ENCODE data around the gene VAMP2.

Gene VAMP2

DNA sequence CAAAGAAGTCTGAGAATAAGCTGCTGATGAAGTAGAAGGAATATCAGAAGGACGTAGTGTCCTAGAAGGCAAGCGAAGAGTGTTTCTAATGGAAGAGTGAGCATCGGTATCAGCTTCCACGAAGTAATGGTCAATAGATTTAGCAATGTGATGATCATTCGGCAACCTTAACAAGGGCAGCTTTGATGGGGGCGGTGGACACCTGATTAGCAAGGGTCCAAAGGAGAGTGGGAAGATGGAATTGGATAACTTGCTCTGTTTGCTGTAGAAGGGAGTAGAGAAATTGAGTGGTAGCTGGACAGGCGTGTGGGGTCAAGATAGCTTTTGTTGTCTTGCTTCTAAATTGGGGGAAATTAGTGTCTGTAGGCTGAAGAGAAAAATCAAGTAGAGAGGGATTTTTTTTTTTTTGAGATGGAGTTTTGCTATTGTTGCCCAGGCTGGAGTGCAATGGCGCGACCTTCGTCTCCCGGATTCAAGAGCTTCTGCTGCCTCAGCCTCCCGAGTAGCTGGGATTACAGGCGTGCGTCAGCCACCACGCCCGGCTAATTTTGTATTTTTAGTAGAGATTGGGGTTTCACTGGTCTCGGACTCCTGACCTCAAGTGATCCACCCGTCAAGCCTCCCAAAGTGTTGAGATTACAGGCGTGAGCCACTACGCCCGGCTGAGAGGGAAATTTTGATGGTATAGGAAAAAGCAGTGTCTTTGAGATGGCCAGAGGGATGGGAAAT is 24.9 kb downstream of the VAMP2 start:
- no peak for DNase-seq (ENCODE audit: low read depth)
- TF ChIP-seq, protein P1, sequence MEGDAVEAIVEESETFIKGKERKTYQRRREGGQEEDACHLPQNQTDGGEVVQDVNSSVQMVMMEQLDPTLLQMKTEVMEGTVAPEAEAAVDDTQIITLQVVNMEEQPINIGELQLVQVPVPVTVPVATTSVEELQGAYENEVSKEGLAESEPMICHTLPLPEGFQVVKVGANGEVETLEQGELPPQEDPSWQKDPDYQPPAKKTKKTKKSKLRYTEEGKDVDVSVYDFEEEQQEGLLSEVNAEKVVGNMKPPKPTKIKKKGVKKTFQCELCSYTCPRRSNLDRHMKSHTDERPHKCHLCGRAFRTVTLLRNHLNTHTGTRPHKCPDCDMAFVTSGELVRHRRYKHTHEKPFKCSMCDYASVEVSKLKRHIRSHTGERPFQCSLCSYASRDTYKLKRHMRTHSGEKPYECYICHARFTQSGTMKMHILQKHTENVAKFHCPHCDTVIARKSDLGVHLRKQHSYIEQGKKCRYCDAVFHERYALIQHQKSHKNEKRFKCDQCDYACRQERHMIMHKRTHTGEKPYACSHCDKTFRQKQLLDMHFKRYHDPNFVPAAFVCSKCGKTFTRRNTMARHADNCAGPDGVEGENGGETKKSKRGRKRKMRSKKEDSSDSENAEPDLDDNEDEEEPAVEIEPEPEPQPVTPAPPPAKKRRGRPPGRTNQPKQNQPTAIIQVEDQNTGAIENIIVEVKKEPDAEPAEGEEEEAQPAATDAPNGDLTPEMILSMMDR (conservative IDR thresholded peaks at IDR 0.05; ENCODE audit: control insufficient read depth, insufficient read depth, low read depth, low read length) = no peak
- peak overlapping the region; percentile 38 for H3K4me3 ChIP-seq (ENCODE audit: control insufficient read depth, low read depth, low read length)

DNA sequence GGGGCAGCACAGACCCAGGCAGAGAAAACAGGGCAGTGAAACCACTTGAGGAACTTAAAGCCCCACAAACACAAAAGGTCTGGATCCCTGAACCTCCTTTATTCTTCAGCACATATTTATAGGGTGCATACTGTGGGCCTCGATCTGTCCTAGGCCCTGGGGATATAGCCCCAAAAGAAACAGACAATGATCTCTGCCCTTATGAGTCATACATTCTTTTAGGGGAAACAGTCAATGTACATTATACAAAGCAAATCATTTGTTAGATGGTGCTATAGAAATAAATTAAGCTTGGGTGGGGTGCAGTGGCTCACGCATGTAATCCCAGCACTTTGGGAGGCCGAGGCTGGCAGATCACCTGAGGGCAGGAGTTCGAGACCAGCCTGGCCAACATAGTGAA is 28.8 kb downstream of the VAMP2 start:
- TF ChIP-seq, protein P1 (conservative IDR thresholded peaks at IDR 0.05; ENCODE audit: control insufficient read depth, insufficient read depth, low read depth, low read length) = no peak
- no peak overlapping the region for H3K4me3 ChIP-seq (ENCODE audit: control insufficient read depth, low read depth, low read length)
- DNase-seq (ENCODE audit: low read depth) = no peak

DNA sequence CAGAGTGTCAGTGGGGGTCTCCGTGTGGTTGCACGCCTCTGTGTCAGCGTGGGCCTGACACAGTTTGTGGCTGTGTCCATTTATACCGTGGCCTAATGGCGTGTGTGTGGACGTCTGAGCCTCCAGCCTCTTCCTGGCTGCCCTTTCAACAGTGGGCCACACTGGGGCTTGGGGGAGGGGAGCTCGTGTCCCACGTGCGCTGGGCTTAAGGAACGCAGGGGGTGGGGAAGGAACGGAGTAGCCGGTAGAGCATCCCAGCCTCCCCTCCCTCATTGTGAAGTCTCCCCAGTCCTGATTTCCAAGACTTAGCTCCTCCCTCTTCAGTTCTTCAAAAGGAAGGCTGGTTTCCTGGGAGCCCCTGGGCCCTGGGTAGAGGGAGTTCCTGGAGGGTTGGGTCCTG is 29.3 kb downstream of the VAMP2 start:
- no peak for DNase-seq (ENCODE audit: low read depth)

DNA sequence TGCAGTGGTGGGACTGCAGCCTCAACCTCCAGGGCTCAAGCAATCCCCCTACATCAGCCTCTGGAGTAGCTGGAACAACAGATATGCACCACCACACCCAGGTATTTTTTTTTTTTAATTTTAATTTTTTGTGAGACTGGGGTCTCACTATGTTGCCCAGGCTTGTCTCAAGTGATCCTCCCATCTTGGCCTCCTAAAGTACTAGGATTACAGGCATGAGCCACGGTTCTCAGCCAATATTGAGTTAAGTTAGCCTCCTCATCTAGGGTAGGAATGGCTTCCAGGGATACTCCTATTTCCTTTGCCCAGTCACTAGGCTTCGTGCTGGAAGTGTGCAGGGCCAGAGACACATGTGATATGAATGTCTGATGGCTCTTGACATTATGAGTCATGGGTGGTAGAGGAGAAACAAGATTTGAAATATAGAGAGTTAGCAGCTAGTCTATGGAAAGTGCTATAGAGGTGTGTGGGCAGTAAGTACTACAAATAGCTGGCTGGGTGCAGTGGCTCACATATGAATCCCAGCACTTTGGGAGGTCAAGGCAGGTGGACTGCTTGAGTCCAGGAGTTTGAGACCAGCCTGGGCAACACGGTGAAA is 30.8 kb downstream of the VAMP2 start:
- DNase-seq (ENCODE audit: low read depth) = no peak
- H3K4me3 ChIP-seq (ENCODE audit: control insufficient read depth, low read depth, low read length) = no peak overlapping the region
- TF ChIP-seq, protein P1 (conservative IDR thresholded peaks at IDR 0.05; ENCODE audit: control insufficient read depth, insufficient read depth, low read depth, low read length) = no peak

More for the DNA sequence above, 29.3 kb downstream of the VAMP2 start:
- no peak overlapping the region for H3K4me3 ChIP-seq (ENCODE audit: control insufficient read depth, low read depth, low read length)
- TF ChIP-seq, protein P1 (conservative IDR thresholded peaks at IDR 0.05; ENCODE audit: control insufficient read depth, insufficient read depth, low read depth, low read length) = no peak

DNA sequence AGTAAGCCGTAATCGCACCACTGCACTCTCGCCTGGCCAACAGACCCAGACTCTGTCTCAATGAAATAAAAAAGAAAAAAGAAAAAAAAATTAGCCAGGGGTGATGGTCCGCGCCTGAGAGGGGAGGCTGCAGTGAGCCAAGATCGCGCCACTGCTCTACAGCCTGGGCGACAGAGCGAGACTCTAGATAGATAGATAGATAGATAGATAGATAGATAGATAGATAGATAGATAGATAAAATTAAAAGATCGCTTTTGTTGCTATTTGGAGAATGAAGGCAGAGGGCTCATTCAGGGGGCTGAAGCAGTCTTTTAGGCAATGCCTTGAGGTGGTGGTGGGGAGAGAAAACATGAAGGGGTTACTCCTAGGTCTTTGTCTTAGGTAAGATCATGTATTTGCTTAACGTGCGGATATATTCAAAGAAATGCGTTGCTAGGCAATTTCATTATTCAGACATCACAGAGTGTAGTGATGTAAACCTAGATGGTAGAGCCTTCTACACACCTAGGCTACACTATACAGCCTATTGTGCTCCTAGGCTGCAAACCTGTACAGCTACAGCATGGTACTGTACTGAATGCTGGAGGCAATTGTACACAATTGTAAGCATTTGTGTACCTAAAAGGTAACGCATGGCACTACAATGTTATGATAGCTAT is 34.5 kb downstream of the VAMP2 start:
- no peak overlapping the region for H3K4me3 ChIP-seq (ENCODE audit: control insufficient read depth, low read depth, low read length)
- TF ChIP-seq, protein P1 (conservative IDR thresholded peaks at IDR 0.05; ENCODE audit: control insufficient read depth, insufficient read depth, low read depth, low read length) = no peak
- DNase-seq (ENCODE audit: low read depth) = no peak

DNA sequence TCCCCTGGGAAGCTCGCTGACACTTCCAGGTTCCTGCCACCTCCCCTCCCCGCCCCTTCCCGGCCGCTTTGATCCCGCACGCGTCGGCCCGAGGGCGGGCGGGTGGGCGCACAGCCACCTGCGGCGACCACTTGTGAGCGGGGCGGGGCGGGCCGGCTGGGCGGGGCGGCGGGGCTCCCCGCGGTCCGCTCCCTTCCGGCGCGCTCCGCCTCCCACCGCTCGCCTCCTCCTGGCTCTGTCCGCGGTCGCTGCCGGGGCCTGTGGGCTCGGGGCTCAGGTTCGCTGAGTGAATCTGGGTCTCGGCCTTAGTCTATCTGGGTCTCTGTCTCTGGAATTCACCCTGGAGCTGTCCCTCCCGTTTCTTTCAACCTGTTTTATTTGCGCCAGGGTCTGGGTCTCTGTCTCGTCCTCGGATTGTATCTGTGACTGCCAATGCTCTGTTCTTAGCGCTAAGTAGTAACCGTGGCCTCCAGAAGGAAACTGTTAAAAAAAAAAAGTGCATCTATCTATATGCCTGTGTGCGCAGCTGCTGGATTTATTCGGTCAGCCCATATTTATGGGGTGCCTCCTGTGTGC is 36.2 kb downstream of the VAMP2 start:
- TF ChIP-seq, protein P1 (conservative IDR thresholded peaks at IDR 0.05; ENCODE audit: control insufficient read depth, insufficient read depth, low read depth, low read length) = no peak
- no peak for DNase-seq (ENCODE audit: low read depth)
- H3K4me3 ChIP-seq (ENCODE audit: control insufficient read depth, low read depth, low read length) = peak overlapping the region; percentile 78

Measured in fibroblast of mammary gland (primary cell).